ENCODE data around the gene SLC34A1. TPM values are rescaled to one million over a fixed set of nuclear protein-coding genes. Genes with fewer than 3 reads are reported as not detected.
"Not testable (repeated sequence)": the region's sequence is repeated elsewhere in the genome, so short reads cannot be mapped to it uniquely, and the experiment has no call there.

Gene SLC34A1
- total RNA-seq, 1 donor from 2014 or later: 0.05 TPM

- DNase-seq (ENCODE audit: low read depth): no peak
Measured at GRCh38 chr5:177410575-177410974, 26.3 kb downstream of the SLC34A1 start.

DNA sequence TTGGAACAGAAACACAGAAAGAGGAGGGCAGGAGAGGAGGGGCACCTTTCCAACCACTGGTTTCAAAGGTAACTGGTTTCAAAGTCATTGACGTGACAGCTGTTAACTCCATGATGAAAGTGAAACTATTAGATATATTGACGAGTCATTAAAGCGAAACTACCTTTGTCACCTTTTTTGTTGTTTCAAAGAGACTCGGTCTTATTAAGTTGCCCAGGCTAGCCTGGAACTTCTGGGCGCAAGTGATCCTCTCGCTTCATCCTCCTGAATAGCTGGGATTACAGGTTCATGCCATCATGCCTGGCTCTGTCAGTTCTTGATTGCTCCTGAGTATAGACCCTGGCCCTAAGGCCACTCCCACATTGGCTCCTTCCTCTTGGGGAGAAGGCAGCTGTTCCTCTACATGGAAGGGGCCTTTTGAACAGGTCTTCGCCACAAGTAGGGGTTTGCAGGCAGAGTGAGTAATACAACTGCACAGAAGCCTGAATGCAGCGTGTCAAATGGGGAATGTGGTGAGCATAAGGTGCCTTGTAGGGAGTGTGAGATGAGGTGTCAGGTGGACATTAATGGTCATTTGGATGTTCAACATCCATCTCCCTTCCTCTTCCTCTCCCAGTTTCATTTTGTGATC is 28.5 kb downstream of the SLC34A1 start:
- no peak for DNase-seq (ENCODE audit: low read depth)

GRCh38 chr5:177414481-177414880 is 30.2 kb downstream of the SLC34A1 start:
- no peak for DNase-seq (ENCODE audit: low read depth)

DNA sequence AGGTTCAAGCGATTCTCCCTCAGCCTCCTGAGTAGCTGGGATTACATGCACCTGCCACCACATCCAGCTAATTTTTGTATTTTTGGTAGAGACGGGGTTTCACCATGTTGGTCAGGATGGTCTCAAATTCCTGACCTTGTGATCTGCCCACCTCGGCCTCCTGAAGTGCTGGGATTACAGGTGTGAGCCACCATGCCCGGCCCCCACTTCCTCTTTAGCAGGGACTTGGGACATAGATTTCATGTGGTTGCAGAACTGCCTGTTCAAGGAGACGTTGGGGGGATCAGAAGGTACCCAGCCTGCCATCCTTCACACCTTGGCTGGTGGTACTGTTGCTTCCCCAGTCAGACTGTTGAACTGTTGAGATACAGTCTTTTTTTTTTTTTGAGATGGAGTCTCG is 32.8 kb downstream of the SLC34A1 start:
- not testable (repeated sequence) for DNase-seq (ENCODE audit: low read depth)

- DNase-seq (ENCODE audit: low read depth): peak; percentile 46
Measured at GRCh38 chr5:177419046-177419445, 34.8 kb downstream of the SLC34A1 start.

DNA sequence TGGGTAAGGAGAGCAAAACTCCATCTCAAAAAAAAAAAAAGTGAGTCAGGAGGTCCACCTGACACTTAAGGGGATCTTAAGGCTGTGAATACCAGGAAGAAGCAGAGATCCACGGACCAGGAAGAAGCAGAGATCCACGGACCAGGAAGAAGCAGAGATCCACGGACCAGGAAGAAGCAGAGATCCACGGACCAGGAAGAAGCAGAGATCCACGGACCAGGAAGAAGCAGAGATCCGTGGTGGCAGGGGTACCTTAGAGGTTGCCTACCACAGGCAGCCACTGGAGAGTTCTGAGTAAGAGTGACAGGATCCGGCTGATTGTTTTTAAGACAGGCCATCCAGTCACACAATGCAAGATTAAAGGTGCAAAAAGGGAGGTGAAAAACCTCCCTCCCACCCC is 36.2 kb downstream of the SLC34A1 start:
- not testable (repeated sequence) for DNase-seq (ENCODE audit: low read depth)

DNA sequence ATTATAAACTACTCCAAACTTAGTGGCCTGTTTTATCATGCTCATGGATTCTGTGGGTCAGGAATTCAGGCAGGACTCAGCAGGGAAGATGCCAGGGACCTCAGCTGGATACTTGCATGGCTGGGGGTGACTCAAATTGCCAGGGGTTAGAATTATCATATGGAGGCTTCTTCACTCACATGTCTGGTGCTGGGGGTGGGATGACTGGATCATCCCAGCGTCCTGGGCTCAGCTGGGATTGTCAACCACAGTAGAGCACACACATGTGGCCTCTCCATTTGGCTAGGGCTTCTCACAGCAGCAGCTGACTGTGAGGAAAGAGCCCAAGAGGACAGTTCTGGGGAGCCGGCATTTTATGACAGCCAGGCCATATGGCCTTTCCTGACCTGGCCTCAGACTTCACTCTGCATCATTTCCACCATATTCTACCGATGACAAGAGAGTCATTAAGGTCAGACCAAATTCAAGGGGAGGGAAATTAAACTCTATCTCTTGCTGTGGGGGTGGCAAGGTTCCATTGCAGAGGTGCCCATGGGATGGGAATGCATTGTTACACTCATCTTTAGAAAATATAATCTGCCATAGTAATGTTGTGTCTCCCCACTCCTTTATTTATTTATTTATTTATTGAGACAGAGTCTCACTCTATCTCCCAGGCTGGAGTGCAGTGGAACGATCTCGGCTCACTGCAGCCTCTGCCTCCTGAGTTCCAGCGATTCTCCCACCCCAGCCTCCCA is 37.0 kb downstream of the SLC34A1 start:
- DNase-seq (ENCODE audit: low read depth): no peak

GRCh38 chr5:177423671-177424070 is 39.4 kb downstream of the SLC34A1 start:
- no peak for DNase-seq (ENCODE audit: low read depth)

DNA sequence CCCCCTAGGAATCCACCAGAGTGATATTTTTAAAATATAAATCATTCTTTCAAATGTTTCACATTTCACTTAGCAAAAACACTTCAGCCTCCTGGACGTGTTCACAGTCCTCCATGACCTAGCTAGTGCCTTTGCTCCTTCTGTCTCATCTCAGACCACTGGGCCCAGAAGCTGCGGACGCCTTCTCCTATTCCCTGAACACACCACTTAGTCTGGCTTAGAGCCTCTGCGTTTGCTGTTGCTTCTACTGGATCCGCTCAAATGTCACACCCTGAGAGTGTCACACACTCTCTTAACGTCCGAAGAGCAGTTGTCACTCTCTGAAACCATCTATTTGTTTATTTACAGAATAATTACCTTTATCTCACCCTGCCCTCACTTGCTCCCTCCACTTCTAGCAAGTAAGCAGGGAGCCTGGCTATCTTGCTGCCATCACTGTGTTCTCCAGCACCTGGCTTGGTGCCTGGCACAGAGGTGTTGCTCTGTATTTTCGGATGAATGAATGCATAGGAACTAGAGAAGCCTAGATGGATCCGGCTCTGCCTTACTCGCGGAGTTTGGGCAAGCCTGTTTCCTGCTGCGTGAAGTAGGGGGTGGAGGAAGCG is 41.1 kb downstream of the SLC34A1 start:
- DNase-seq (ENCODE audit: low read depth): no peak

DNA sequence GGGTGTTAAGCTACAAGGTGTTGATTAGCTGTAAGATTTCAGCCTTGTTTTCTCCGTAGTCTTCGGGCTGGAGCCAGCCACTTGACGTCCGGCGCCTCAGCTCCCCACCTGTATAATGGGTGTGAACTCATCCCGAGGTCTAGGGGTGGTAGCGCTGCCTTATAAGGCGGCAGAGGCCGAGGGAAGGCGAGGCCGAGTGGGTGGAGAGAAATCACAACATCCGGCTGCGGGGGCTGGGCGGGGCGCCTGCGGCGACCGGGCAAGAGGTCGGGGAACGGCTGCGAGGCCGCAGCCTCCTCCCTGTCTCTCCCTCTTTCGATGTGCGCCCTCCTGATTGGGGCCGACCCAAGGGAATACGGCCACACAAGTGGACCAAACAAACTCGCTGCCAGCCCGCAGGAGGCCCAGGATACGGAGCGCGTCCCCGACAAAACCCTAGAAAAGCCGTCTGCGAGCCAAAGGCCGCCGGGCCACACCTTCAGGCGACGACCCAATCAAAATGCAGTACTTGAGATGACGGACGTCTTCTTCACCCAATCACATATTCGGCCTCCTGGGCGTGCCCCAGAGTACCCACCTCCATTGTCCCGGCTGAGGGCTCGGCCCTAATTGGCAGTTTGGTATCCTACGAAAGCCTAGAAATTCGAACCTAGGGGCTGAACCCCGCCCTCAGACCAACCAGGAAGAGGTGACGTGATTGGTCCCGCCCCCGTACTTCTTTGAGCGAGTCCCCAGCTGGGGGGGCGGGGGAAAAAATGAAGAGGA is 41.7 kb downstream of the SLC34A1 start:
- peak; percentile 100 for DNase-seq (ENCODE audit: low read depth)

DNA sequence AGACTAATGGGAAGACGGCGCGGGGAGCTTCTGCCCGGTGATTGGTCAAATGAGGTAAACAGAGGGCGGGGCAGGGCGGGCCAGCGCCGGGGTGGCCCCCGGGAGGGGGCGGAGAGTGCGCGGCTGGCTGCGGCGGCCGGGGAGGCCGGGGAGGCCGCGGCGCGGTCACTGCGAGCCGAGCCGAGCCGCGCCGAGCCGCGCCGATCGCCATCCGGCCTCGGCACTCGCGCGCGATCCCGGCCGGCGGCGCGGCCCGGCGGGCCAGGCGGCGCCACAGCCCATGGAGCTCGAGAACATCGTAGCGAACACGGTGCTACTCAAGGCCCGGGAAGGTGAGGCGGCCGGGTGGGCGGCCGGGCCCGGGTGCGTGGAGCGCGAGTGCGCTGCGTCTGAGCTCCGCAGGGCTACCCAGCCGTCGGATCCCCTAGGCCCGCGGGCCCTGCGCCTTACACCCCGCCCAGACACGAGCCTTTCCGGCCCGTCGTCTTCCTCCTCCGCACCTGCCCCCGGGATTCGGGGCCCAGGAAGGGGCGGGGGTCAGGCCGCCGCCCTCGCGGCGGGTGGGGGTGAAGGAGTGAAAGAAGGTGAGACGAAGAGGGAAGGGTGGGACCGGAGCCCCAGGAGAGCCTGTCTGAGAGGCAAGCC is 42.5 kb downstream of the SLC34A1 start, which contains the start of gene GRK6:
TSS of gene GRK6 (plus strand) at position 111 of the 645 bp plus-strand sequence. CDS start at position 281, 170 bp downstream.
- no peak for DNase-seq (ENCODE audit: low read depth)

GRCh38 chr5:177427211-177427822 is 43.1 kb downstream of the SLC34A1 start:
- no peak for DNase-seq (ENCODE audit: low read depth)

GRCh38 chr5:177427919-177428573 is 43.8 kb downstream of the SLC34A1 start:
- no peak for DNase-seq (ENCODE audit: low read depth)

GRCh38 chr5:177428574-177429217 is 44.5 kb downstream of the SLC34A1 start:
- no peak for DNase-seq (ENCODE audit: low read depth)

GRCh38 chr5:177429248-177430040 is 45.2 kb downstream of the SLC34A1 start:
- DNase-seq (ENCODE audit: low read depth): peak; percentile 41

DNA sequence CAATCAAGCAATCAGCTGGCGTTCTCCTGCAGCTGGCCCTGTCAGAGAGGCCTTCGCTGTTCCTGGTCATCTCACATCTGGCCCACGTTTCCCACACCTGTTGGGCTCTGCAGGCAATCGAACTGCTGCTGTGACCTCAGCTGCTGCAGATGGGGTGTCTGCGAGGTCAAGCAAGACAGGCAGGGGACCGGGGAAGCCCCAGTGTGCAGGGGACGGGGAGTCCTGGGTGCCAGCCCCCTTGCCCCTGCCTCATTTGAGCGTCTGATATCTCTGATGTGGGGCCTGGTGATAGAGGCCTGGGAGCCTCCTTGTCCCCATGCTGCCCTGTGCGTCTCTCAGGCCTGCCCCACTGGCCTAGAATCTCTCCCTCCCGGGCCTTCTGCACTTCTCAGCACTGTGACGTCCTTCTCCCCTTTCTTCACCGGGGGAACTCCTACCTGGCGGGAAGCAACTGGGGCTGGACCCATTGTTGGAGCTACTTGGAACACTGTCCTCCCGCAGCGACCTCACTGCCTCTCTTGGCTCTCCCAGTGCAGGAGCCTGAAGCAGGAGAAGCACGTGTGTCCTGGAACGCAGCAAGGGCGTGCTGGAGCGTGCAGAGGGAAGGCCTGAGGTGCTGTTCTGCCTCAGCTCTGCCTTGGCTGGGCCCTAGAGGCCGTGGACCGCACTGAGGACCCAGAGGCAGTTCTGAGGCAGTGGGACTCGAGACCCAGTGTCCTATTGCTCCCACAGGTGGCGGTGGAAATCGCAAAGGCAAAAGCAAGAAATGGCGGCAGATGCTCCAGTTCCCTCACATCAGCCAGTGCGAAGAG is 46.1 kb downstream of the SLC34A1 start:
- DNase-seq (ENCODE audit: low read depth): no peak

- DNase-seq (ENCODE audit: low read depth): no peak
Measured at GRCh38 chr5:177430972-177431316, 46.7 kb downstream of the SLC34A1 start.

GRCh38 chr5:177431317-177432142 is 47.3 kb downstream of the SLC34A1 start:
- DNase-seq (ENCODE audit: low read depth): no peak

Measured in renal cortical epithelial cell (primary cell).